Measurements from ENCODE around the gene MTIF3.
"Not testable (repeated sequence)": the region's sequence is repeated elsewhere in the genome, so short reads cannot be mapped to it uniquely, and the experiment has no call there.

Gene MTIF3

GRCh38 chr13:27401210-27401609 lies 49.2 kb downstream of the MTIF3 start:
- no peaks in the 10 kb centered on the region for H4K20me1 ChIP-seq (ENCODE audit: insufficient read depth, low read length)
- no peak overlapping the region for H3K4me2 ChIP-seq (ENCODE audit: insufficient read depth, low read length)
- ATAC-seq (ENCODE audit: insufficient read depth, low read depth): no peak
- H3K27ac ChIP-seq (ENCODE audit: low read length): no peak overlapping the region
- no peak for TF ChIP-seq CTCF (IDR thresholded peaks at IDR 0.05; ENCODE audit: borderline replicate concordance, extremely low read depth, low read length, poor library complexity, severe bottlenecking)
- H3K36me3 ChIP-seq (ENCODE audit: insufficient read depth, low read length): no peaks in the 10 kb centered on the region
- H3K9ac ChIP-seq (ENCODE audit: low read depth, low read length): no peak overlapping the region
- no peaks in the 10 kb centered on the region for H3K9me3 ChIP-seq (ENCODE audit: insufficient read depth, low read length, severe bottlenecking)
- no peaks in the 10 kb centered on the region for H3K79me2 ChIP-seq (ENCODE audit: insufficient read depth, low read length)
- DNase-seq: no peak
- H3K4me1 ChIP-seq (ENCODE audit: insufficient read depth, low read length): no peaks in the 10 kb centered on the region
- no peaks in the 10 kb centered on the region for H3K27me3 ChIP-seq (ENCODE audit: insufficient read depth, low read length, poor library complexity)
- H3K4me3 ChIP-seq (ENCODE audit: low read depth in 1 of 2, low read length in 2 of 2): no peak overlapping the region
- no peak overlapping the region for H2AFZ ChIP-seq (ENCODE audit: low read depth, low read length)

GRCh38 chr13:27400405-27400804 lies 50.0 kb downstream of the MTIF3 start:
- DNase-seq; H2AFZ ChIP-seq (ENCODE audit: low read depth, low read length); ATAC-seq (ENCODE audit: insufficient read depth, low read depth); H3K27me3 ChIP-seq (ENCODE audit: insufficient read depth, low read length, poor library complexity); H3K79me2 ChIP-seq (ENCODE audit: insufficient read depth, low read length); H3K9me3 ChIP-seq (ENCODE audit: insufficient read depth, low read length, severe bottlenecking); H3K4me1 ChIP-seq (ENCODE audit: insufficient read depth, low read length); H3K36me3 ChIP-seq (ENCODE audit: insufficient read depth, low read length); H3K4me2 ChIP-seq (ENCODE audit: insufficient read depth, low read length); H3K4me3 ChIP-seq (ENCODE audit: low read depth in 1 of 2, low read length in 2 of 2); H3K9ac ChIP-seq (ENCODE audit: low read depth, low read length); H4K20me1 ChIP-seq (ENCODE audit: insufficient read depth, low read length); H3K27ac ChIP-seq (ENCODE audit: low read length): not testable (repeated sequence)

GRCh38 chr13:27398360-27398759 lies 52.0 kb downstream of the MTIF3 start:
- no peak overlapping the region for H3K4me3 ChIP-seq (ENCODE audit: low read depth in 1 of 2, low read length in 2 of 2)
- H3K27me3 ChIP-seq (ENCODE audit: insufficient read depth, low read length, poor library complexity): no peaks in the 10 kb centered on the region
- no peak for ATAC-seq (ENCODE audit: insufficient read depth, low read depth)
- no peak overlapping the region for H3K9ac ChIP-seq (ENCODE audit: low read depth, low read length)
- no peak overlapping the region for H3K27ac ChIP-seq (ENCODE audit: low read length)
- no peak for TF ChIP-seq EZH2 (IDR thresholded peaks at IDR 0.05; ENCODE audit: borderline replicate concordance, low read depth, low read length, severe bottlenecking)
- no peak for TF ChIP-seq CTCF (IDR thresholded peaks at IDR 0.05; ENCODE audit: borderline replicate concordance, extremely low read depth, low read length, poor library complexity, severe bottlenecking)
- H3K4me2 ChIP-seq (ENCODE audit: insufficient read depth, low read length): no peak overlapping the region
- no peak overlapping the region for H2AFZ ChIP-seq (ENCODE audit: low read depth, low read length)
- no peaks in the 10 kb centered on the region for H3K79me2 ChIP-seq (ENCODE audit: insufficient read depth, low read length)
- no peaks in the 10 kb centered on the region for H4K20me1 ChIP-seq (ENCODE audit: insufficient read depth, low read length)
- no peaks in the 10 kb centered on the region for H3K9me3 ChIP-seq (ENCODE audit: insufficient read depth, low read length, severe bottlenecking)
- H3K36me3 ChIP-seq (ENCODE audit: insufficient read depth, low read length): no peaks in the 10 kb centered on the region
- no peaks in the 10 kb centered on the region for H3K4me1 ChIP-seq (ENCODE audit: insufficient read depth, low read length)
- no peak for DNase-seq

- Histone ChIP-seq H3K27me3 (ENCODE audit: insufficient read depth, low read length, poor library complexity) (no peaks in the 10 kb centered on the region), H3K36me3 (ENCODE audit: insufficient read depth, low read length) (no peaks in the 10 kb centered on the region), H3K4me3 (ENCODE audit: low read depth in 1 of 2, low read length in 2 of 2) (no peak overlapping the region), H3K9me3 (ENCODE audit: insufficient read depth, low read length, severe bottlenecking) (no peaks in the 10 kb centered on the region), H3K27ac (ENCODE audit: low read length) (no peak overlapping the region), H3K4me2 (ENCODE audit: insufficient read depth, low read length) (no peak overlapping the region), H2AFZ (ENCODE audit: low read depth, low read length) (no peak overlapping the region), H3K79me2 (ENCODE audit: insufficient read depth, low read length) (no peaks in the 10 kb centered on the region), H4K20me1 (ENCODE audit: insufficient read depth, low read length) (no peaks in the 10 kb centered on the region), H3K4me1 (ENCODE audit: insufficient read depth, low read length) (no peaks in the 10 kb centered on the region), H3K9ac (ENCODE audit: low read depth, low read length) (no peak overlapping the region)
- TF ChIP-seq CTCF (IDR thresholded peaks at IDR 0.05; ENCODE audit: borderline replicate concordance, extremely low read depth, low read length, poor library complexity, severe bottlenecking): no peak
- TF ChIP-seq EZH2 (IDR thresholded peaks at IDR 0.05; ENCODE audit: borderline replicate concordance, low read depth, low read length, severe bottlenecking): no peak
- DNase-seq: no peak
- ATAC-seq (ENCODE audit: insufficient read depth, low read depth): no peak
Measured at GRCh38 chr13:27396252-27396846, 54.0 kb downstream of the MTIF3 start.
